DOHH2 (cell line): ENCODE measurements around the gene KCNN3.

Experiments
- EZH2phosphoT487 ChIP-seq: fragments of 200-600 bp; sonication (generic); IDR thresholded peaks from 2 replicates; pipeline ENCODE4 v1.6.1; 2017; ENCODE audit warnings: borderline replicate concordance, mild to moderate bottlenecking, antibody characterized with exemption, low read length, moderate library complexity, mixed read lengths
- TF ChIP-seq, protein P1 (sequence below): fragments of 200-600 bp; sonication (generic); IDR thresholded peaks from one replicate; pipeline ENCODE4 v1.5.1; 2014; ENCODE audit warnings: antibody characterized with exemption, mild to moderate bottlenecking, low read depth, low read length; ENCODE audit not compliant: poor library complexity, severe bottlenecking

- TF ChIP-seq, protein P1, sequence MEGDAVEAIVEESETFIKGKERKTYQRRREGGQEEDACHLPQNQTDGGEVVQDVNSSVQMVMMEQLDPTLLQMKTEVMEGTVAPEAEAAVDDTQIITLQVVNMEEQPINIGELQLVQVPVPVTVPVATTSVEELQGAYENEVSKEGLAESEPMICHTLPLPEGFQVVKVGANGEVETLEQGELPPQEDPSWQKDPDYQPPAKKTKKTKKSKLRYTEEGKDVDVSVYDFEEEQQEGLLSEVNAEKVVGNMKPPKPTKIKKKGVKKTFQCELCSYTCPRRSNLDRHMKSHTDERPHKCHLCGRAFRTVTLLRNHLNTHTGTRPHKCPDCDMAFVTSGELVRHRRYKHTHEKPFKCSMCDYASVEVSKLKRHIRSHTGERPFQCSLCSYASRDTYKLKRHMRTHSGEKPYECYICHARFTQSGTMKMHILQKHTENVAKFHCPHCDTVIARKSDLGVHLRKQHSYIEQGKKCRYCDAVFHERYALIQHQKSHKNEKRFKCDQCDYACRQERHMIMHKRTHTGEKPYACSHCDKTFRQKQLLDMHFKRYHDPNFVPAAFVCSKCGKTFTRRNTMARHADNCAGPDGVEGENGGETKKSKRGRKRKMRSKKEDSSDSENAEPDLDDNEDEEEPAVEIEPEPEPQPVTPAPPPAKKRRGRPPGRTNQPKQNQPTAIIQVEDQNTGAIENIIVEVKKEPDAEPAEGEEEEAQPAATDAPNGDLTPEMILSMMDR: no peak
- TF ChIP-seq EZH2phosphoT487: no peak
Measured at GRCh38 chr1:154891452-154891851, 21.4 kb upstream of the KCNN3 start.
